ENCODE measurements around the gene TMA7.
A peak's percentile ranks its signal among the peaks of the same experiment; 100 is the strongest.
"Not testable (repeated sequence)": the region's sequence is repeated elsewhere in the genome, so short reads cannot be mapped to it uniquely, and the experiment has no call there.

The TMA7 gene

DNA sequence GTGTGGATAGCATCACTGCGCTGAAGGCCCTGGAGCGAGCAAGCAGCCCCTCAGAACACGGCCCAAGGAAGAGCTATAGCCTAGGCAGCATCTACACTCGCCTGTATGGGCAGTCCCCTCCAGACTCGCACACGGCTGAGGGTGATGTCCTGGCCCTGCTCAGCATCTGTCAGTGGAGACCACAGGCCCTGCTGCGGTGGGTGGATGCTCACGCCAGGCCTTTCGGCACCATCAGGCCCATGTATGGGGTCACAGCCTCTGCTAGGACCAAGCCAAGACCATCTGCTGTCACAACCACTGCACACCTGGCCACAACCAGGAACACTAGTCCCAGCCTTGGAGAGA is 27.0 kb downstream of the TMA7 start:
- no peak for DNase-seq (ENCODE audit: low read depth in 1 of 2, low spot score in 1 of 2)

DNA sequence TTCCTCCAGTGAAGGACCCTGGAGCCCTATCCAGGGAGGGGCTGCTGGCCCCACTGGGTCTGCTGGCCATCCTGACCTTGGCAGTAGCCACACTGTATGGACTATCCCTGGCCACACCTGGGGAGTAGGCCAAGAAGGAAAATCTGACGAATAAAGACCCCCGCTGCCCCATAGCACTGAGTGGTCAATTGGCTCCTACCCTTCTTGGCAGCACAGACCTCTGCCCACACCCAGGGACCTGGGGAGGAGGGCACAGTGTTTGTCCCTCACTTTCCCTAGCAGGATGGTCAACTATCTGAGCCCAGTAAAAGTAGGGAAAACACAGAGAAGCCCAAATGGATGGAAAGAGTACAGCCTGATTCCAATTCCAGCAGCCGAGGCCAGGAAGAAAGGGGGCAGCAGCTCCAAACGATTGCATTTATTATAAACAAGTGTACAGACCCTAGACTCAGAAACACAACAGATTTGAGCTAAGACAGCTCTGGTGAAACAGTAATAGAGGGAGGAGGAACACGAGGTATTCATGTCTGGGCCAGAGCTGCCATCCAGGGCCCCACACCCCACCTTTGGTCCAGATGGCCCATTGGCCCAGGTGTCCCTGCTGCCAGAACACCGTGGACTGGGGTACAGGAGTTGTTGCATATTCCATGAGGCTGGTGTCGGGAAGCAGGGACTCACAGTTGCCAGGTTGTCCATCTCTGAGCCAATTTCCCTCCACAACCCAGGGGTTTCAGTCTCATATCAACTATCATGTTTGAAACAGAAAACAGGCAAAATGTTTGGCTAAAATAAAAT is 27.6 kb downstream of the TMA7 start:
- no peak for DNase-seq (ENCODE audit: low read depth in 1 of 2, low spot score in 1 of 2)

DNA sequence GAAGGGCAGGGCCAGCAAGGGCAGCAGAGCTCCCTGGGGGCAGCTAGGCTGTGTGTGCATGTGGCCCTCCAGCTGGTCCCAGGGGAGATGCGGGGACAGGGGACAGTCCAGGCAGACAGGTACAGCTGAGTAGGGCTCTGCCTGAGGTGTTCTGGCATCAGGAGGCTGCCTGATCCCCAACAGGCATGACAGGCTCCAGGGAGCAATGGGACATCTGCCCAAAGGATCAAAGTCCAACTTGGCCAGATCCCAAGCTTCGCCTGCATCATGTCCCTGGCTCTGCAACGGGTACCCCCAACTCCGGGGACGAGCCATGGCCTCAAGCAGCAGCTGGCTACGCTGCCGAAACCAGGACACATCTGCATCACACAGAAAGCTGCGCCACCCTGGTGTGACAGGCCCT is 28.3 kb downstream of the TMA7 start:
- DNase-seq (ENCODE audit: low read depth in 1 of 2, low spot score in 1 of 2): no peak

DNA sequence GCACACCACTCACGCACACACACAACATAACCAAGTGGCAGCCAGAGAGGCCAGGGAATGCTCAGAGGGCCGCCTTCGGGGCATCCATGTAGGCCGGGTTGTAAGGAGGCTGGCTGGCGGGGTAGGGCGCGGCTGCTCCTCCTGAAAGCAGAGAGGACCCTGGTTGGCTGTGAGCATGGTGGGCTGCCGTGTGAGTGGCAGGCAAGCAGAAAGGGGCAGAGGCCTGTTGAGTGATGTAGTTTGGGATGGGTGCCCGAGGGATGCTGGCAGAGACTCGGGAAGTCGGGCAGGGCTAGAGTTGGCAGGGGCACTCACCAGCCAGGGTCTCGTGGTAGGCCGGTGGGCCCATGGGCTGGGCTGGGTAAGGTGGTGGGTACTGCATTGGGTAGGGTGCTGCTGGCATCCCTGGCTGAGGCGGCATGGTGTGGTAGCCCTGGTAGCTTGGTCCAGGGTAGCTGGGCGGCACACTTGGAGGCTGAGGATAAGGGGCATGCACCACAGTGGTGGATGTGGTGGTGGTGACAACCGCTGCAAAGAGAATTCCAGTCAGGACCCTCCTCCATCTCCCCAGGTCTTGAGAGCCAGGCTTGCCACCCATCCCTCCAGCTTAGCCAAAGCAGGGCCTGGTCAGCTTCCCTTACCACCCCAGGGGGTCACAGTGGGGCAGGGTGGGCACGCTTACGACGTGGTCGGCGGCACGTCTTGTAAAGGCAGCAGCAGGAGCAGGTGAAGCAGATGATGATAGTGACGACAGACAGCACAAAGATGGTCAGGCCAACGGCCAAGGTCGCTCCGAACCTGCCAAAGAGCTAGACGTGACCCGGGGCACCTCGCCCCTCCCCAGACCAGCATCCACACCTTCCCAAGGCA is 29.2 kb downstream of the TMA7 start:
- DNase-seq (ENCODE audit: low read depth in 1 of 2, low spot score in 1 of 2): no peak

DNA sequence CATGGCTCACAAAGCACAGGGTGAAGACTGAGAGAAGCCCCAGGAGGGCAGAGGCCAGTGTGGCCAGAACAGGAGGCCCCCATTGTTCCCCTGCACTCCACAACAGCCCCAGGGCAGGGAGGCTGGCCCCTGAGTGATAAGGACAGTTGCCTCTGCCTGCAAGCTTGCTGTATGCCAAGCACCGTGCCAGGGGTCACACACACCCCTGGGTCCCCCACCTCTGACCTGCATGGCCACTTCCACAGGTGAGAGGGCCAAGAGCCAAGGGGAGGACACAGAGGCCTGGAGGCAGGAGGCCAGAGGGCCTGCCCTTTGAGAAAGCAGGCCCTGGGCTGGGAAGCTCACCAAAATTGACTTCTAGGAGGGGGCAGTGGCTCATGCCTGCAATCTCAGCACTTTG is 30.2 kb downstream of the TMA7 start:
- no peak for DNase-seq (ENCODE audit: low read depth in 1 of 2, low spot score in 1 of 2)

DNA sequence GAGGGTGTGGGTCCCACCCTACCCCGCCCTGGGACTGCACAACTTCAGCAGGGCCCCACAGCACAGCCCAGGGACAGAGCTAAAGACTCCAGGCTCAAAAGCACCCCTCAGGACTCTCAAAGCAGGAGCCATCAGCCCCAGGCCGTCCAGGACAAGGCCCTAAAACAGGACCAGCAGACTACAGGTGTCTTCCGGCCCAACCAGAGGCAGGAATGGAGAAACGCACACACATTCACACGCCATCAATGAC is 32.5 kb downstream of the TMA7 start:
- DNase-seq (ENCODE audit: low read depth in 1 of 2, low spot score in 1 of 2): no peak

DNA sequence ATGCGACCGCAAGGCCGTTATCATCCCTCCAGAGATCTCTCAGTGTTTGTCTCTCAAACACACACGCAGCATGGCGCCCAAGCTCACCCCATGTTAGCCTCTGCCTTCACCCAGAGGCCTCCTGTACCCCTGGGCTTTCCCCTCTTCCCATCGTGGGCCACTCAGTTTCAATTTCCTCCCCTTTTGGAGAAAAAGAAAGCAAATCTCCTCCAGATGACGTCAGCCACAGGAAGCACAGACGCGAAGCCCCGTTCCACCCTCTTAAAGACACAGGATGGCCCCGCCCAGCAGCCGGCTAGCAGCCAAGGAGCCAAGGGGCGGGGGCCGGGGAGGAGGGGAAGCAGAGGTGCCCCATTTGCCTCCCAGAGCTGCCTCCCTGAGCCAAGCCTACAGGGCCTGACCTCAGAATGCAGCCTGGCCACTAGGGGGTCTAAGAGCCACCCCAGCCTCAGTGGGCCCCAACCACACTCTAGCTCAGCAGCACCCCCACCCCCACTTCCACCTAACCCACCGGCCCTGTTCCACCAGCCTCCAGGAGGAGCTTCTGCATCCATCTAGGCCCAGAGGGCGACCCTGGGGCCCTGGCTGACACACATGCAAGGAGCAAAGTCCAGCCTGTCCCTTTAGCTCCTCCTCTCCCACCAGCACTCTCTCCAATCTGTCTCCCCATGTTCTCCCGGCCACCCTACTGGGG is 33.0 kb downstream of the TMA7 start:
- DNase-seq (ENCODE audit: low read depth in 1 of 2, low spot score in 1 of 2): peak; percentile 78 to 95

DNA sequence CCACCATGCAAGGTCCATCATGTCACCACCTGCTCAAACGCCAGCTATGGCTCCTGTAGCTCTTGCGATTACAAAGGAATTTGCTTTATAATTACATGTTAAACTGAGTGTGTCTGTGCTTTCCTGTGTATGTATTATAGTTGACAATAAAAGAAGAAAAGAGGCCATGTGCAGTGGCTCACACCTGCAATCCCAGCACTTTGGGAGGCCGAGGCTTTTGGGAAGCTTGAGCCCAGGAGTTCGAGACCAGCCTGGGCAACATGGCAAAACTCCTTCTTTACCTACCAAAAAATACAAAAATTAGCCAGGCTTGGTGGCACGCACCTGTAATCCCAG is 33.5 kb downstream of the TMA7 start:
- DNase-seq (ENCODE audit: low read depth in 1 of 2, low spot score in 1 of 2): no peak

DNA sequence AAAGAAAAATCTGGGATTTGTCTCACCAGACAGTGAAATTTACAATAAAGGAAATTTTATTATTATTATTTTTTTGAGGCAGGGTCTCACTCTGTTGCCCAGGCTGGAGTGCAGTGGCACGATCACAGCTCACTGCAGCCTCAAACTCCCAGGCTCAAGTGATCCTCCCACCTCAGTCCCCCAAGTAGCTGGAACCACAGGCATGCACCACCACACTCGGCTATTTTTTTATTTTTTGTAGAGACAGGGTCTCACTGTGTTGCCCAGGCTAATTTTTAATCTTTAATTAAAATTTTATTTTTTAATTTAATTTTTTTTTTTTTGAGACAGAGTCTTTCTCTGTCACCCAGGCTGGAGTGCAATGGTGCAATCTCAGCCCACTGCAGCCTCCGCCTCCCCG is 34.0 kb downstream of the TMA7 start:
- DNase-seq (ENCODE audit: low read depth in 1 of 2, low spot score in 1 of 2): not testable (repeated sequence)

DNA sequence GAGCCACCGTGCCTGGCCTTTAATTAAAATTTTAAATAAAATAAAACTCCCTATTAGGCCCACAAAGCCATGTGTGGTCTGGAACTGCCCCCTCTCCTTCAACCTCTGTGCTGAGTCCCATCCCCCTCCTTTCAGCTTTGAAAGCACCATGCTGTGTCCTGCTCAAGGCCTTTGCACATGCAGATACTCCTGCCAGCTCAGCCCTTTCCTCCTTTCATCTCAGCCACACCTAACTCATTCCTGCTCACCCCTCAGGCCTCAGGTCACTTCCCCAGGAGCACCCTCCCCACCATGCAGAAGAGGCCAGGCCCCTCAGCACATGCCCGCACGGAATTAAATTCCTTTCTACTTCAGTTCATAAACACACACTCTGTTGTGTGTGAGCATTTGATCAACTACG is 34.6 kb downstream of the TMA7 start:
- no peak for DNase-seq (ENCODE audit: low read depth in 1 of 2, low spot score in 1 of 2)

DNA sequence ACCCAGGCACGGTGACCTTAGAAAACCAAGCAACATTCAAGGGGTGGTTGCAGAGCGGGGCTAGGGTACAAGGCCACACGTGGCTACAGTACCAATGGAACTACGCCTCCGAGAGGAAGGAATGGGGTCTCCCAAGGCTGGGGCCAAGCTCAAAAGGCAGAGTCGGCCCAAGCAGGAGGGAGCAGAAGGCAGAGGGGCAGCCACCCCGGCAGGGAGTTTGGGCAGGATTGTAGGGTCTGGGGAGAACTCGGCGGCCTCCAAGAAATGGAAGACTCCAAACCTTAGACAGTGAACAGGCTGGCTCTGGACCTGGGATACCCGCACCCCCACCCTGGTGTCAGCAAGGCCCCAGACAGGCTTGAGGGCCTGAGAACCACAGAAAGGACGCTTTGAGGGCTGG is 35.1 kb downstream of the TMA7 start:
- DNase-seq (ENCODE audit: low read depth in 1 of 2, low spot score in 1 of 2): no peak

DNA sequence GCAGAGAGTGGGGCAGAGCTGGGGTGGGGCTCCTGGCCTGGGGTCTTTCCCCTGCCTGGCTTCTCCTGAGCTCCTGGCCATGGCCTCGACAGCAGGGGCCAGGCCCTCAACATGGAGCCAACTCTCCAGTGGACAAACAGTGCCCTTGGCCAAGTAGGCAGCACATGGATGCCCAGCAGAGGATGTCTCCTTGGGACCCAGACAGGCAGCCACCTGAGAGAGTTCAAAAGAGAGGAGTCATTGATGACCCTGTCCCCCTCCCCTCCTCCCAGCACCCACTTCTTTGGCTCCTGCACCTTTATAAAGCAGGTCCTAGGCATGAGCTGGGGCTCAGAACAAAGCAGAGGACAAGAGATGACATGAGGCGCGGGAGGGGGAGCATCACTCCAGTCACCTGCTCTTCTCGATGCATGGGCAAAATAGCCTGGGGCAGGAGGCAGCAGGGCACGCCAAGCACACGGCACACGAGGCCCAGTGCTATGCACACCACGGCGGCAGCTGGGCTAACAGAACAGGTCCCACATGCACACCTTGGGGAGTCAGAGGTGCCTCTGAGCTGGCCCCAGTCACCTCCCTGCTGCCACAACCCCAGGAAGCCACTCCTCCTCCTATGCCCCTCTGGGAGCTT is 36.5 kb downstream of the TMA7 start:
- DNase-seq (ENCODE audit: low read depth in 1 of 2, low spot score in 1 of 2): no peak

DNA sequence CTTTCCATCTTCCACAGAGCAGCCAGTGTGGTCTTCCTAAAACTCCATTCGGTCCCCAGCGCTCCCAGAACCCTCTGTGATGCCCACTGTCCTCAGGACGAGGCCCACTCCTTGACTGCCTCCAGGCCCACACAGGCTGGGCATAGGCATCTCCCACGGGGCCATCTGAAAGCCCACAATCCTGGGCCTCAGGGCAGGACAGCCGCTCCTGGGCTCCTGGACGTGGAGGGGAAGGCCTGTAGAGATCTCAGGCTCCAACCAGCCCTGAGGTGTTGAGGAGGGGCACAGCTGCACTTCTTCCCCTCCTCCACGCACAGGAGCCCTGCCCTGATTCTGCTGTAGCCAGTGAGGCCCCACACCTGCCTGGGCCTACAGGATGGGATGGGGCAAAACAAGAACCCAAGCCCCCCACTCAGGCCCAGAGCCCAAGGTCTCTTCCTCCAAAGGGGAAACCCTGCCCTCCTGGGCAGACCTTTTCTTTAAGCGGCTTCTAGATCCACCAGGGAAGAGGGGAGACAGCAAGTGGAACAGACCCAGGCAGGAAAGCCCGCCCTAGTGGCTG is 38.0 kb downstream of the TMA7 start:
- DNase-seq (ENCODE audit: low read depth in 1 of 2, low spot score in 1 of 2): no peak

DNA sequence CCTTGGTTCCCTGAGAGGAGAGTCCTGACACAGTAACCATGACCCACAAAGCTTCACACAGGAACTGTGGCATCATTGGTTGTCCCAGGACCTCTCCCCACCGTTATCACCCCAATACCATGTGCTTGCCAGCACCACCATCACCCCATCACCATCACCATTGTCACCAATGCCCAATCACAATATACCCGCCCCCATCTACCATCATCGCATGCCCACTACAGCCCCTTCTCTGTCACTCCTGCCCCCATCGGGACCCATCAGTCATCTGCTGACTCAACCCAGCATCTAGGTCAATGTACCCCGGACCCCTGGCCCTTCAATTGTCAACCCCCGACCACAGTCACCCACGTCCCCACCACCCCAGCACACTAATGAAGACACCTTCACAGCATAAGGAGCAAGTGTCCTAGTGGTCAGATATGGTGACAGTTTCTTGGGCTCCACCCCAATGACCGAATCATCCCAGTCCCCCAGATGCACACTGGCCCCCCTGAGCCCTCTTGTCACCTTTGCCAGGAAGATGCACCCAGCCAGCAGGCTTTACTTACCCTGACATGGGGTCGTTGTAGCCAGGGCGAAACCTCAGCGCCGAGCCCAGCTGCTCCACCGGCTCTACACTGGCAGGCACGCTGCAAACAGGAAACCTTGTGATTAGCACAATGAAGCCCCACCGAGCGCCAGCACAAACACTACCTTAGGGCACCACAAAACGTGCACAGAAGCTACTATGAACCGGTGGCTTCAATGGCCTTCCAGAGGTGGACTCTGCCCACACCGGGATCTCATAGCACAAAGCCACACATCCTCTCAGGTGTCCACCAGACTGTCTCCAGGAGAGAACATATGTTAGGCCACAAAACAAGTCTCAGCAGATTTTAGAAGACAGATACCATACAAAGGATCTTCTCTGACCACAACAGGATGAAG is 38.8 kb downstream of the TMA7 start:
- no peak for DNase-seq (ENCODE audit: low read depth in 1 of 2, low spot score in 1 of 2)

DNA sequence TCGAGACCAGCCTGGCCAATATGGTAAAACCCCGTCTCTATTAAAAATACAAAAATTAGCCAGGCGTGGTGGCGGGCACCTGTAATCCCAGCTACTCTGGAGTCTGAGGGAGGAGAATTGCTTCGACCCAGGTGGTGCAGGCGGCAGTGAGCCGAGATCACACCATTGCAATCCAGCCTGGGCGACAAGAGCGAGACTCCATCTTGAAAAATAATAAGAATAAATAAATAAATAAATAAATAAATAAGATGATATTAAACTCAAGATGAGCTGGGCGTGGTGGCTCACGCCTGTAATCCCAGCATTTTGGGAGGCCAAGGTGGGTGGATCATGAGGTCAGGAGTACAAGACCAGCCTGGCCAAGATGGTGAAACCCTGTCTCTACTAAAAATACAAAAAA is 40.8 kb downstream of the TMA7 start:
- DNase-seq (ENCODE audit: low read depth in 1 of 2, low spot score in 1 of 2): not testable (repeated sequence)

DNA sequence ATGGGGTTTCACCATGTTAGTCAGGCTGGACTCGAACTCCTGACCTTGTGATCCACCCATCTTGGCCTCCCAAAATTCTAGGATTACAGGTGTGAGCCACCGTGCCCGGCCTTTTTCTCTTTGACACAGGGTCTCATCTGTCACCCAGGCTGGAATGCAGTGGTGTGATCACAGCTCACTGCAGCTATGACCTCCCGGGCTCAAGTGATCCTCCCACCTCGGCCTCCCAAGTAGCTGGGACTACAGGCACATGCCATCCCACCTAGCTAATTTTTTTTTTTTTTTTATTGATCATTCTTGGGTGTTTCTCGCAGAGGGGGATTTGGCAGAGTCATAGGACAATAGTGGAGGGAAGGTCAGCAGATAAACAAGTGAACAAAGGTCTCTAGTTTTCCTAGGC is 42.8 kb downstream of the TMA7 start:
- DNase-seq (ENCODE audit: low read depth in 1 of 2, low spot score in 1 of 2): not testable (repeated sequence)

DNA sequence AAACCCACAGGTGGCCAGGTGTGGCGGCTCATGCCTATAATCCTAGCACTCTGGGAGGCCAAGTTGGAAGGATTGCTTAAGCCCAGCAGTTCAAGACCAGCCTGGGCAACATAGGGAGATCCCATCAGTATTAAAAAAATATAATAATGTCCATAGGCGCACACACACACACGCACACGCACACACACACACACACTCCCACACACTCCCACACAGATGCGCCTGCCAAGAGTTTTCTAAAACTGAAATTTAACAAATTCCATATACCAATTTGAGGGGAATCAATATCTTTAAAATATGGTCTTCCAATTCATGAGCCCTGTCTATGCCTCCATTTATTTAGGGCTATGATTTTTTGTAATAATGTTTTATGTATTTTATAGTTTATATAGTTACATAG is 46.9 kb downstream of the TMA7 start:
- no peak for DNase-seq (ENCODE audit: low read depth in 1 of 2, low spot score in 1 of 2)

DNA sequence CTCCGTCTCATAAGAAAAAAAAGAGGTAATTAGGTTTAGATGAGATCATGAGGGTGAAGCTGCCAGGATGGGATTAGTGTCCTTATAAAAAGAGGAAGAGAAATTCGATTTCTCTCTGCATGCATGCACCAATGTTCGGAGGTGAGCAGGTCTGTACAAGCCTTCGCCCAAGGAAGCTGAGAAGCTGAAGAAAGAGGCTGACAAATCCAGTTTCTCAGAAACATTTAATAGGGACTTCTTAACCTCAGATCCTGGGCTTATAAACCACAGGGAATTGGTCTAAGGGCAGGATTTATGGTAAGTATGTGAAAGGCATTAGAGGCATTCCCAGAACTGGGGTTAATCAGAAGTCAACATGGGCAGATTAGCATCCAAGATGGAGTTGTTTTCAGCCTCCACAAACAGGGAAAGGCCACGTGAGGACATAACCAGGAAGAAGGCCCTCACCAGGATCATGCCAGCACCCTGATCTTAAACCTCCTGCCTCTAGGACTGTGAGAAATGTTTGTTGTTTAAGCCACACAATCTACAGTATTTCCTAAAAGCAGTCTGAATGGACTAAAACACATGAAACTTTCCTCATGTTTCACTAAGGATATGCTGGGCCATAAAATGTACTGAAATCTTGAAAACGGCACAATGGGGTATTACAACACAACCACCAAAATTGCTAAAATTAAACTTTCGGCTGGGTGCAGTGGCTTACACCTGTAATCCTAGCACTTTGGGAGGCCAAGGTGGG is 52.6 kb downstream of the TMA7 start:
- no peak for DNase-seq (ENCODE audit: low read depth in 1 of 2, low spot score in 1 of 2)

DNA sequence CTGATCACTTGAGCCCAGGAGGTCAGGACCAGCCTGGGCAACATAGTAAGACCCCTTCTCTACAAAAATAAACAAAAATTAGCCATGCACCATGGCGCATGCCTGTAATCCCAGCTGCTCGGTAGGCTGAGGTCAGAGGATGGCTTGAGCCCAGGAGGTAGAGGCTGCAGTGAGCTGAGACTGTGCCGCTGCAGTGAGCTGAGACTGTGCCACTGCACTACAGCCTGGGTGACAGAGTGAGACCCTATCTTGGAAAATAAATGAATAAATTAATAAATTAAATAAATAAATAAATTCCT is 53.1 kb downstream of the TMA7 start:
- DNase-seq (ENCODE audit: low read depth in 1 of 2, low spot score in 1 of 2): no peak
